ENCODE results near the gene WNT3. TPM values are rescaled to one million over a fixed set of nuclear protein-coding genes. Genes with fewer than 3 reads are reported as not detected.

The WNT3 gene
- total RNA-seq, 2 donors from 2014 or later = 19.9 to 21.8 TPM

GRCh38 chr17:46717999-46718398, 100.5 kb downstream of the WNT3 start:
- Mint-ChIP-seq H3K4me3 (no peak overlapping the region), H3K36me3 (ENCODE audit: low read depth) (peaks cover 12% of the 10 kb centered on the region), H3K27ac (no peak overlapping the region), H3K4me1 (peaks cover 17% of the 10 kb centered on the region), H3K27me3 (ENCODE audit: insufficient read depth) (no peaks in the 10 kb centered on the region), H3K9me3 (no peaks in the 10 kb centered on the region)
- TF ChIP-seq, protein P1, sequence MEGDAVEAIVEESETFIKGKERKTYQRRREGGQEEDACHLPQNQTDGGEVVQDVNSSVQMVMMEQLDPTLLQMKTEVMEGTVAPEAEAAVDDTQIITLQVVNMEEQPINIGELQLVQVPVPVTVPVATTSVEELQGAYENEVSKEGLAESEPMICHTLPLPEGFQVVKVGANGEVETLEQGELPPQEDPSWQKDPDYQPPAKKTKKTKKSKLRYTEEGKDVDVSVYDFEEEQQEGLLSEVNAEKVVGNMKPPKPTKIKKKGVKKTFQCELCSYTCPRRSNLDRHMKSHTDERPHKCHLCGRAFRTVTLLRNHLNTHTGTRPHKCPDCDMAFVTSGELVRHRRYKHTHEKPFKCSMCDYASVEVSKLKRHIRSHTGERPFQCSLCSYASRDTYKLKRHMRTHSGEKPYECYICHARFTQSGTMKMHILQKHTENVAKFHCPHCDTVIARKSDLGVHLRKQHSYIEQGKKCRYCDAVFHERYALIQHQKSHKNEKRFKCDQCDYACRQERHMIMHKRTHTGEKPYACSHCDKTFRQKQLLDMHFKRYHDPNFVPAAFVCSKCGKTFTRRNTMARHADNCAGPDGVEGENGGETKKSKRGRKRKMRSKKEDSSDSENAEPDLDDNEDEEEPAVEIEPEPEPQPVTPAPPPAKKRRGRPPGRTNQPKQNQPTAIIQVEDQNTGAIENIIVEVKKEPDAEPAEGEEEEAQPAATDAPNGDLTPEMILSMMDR (conservative IDR thresholded peaks at IDR 0.05) = no peak
- DNase-seq = no peak
- no peaks in the 10 kb centered on the region for H3K4me1 ChIP-seq (ENCODE audit: control insufficient read depth, insufficient read depth, low read length)
- no peak overlapping the region for H3K4me3 ChIP-seq (ENCODE audit: low read length)
- H3K9me3 ChIP-seq (ENCODE audit: control insufficient read depth, low read length) = no peaks in the 10 kb centered on the region
- H3K27ac ChIP-seq (ENCODE audit: low read depth, low read length) = no peak overlapping the region
- H3K36me3 ChIP-seq (ENCODE audit: control insufficient read depth, insufficient read depth, low read length) = peaks cover 41% of the 10 kb centered on the region
- WGBS, 2 experiments (ENCODE audit: insufficient coverage in 1 of 2, insufficient read length in 1 of 2) = 91 to 100% methylated on average over 1 to 3 of the region's 4 CpGs
- H3K27me3 ChIP-seq (ENCODE audit: control insufficient read depth, insufficient read depth, low read length, poor library complexity, severe bottlenecking) = no peaks in the 10 kb centered on the region
- no peak overlapping the region for H3K9ac ChIP-seq (ENCODE audit: extremely low read depth, low read length, poor library complexity, severe bottlenecking)

Other genes with a start within 250 kb of the WNT3 start
- gene ARL17A, start 239.0 kb downstream of the WNT3 start, total RNA-seq = 10 to 100 TPM; 15.7 to 32.0 TPM
- 10 to 100 TPM; 29.7 to 41.0 TPM for gene NSF, start 228.0 kb downstream of the WNT3 start, total RNA-seq
- under 1 TPM in 1 of 2 donors, not detected in 1; 0.33 TPM for gene WNT9B, start 32.9 kb upstream of the WNT3 start, total RNA-seq
- gene GOSR2, start 104.5 kb upstream of the WNT3 start, total RNA-seq = 10 to 100 TPM; 51.9 to 65.5 TPM
- under 1 TPM in 1 of 2 donors, not detected in 1; 0.31 TPM for gene RPRML, start 160.6 kb upstream of the WNT3 start, total RNA-seq